Activated CD4-positive, alpha-beta T cell treated with anti-CD3 and anti-CD28 coated beads, Interleukin-2, amount 50 U/mL, for 4 hours (primary cell): ENCODE measurements around the gene PCDHB5.
A peak's percentile ranks its signal among the peaks of the same experiment; 100 is the strongest.
"Not testable (repeated sequence)": the region's sequence is repeated elsewhere in the genome, so short reads cannot be mapped to it uniquely, and the experiment has no call there.

ENCODE experiments used
- DNase-seq, 2 experiments: peaks; one replicate each; pipeline ENCODE4 v3.0.0-alpha.2; 2020

PCDHB5 gene

DNA sequence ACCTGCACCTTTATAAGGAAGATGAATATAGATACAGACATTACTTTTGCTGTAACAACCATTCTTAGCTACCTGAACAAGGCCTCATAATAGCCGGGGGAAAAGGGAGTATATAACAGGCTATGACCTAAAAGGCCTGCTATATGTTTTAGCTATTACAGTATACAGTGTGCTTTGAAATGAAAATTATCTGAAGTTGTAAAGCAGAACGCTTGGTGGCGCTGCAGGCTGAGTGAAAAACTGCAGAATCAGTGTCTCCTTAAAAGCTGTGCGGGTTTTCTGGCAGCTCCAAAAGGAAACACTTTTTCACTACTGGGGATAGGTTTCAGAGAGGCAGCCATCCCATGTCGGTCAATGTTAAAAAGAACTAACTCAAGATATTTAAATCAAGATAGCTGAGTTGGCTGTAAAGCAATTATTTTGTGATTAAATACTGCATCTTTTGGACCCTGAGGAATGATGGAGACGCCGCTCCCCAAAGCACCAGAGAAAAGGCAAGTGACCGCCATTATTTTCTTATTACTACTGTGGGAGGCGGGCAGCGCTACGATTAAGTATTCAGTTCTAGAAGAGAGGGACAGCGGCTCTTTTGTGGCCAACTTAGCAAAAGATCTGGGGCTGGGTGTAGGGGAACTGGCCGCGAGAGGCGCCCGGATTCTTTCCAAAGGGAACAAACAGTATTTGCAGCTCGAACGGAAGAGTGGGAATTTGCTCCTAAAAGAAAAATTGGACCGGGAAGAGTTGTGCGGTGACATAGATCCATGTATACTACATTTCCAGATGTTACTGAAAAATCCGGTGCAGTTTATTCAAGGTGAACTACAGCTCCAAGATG lies 20.8 kb downstream of the PCDHB5 start:
- no peak for DNase-seq

DNA sequence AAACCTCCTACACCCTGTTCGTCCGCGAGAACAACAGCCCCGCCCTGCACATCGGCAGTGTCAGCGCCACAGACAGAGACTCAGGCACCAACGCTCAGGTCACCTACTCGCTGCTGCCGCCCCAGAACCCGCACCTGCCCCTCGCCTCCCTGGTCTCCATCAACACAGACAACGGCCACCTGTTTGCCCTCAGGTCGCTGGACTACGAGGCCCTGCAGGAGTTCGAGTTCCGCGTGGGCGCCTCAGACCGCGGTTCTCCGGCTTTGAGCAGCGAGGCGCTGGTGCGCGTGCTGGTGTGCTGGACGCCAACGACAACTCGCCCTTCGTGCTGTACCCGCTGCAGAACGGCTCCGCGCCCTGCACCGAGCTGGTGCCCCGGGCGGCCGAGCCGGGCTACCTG lies 22.4 kb downstream of the PCDHB5 start:
- DNase-seq: not testable (repeated sequence)

DNA sequence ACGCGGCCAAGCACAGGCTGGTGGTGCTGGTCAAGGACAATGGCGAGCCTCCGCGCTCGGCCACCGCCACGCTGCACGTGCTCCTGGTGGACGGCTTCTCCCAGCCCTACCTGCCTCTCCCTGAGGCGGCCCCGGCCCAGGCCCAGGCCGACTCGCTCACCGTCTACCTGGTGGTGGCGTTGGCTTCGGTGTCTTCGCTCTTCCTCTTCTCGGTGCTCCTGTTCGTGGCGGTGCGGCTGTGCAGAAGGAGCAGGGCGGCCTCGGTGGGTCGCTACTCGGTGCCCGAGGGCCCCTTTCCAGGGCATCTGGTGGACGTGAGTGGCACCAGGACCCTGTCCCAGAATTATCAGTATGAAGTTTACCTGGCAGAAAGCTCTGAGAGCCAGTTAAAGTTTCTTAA lies 22.9 kb downstream of the PCDHB5 start:
- not testable (repeated sequence) for DNase-seq

DNA sequence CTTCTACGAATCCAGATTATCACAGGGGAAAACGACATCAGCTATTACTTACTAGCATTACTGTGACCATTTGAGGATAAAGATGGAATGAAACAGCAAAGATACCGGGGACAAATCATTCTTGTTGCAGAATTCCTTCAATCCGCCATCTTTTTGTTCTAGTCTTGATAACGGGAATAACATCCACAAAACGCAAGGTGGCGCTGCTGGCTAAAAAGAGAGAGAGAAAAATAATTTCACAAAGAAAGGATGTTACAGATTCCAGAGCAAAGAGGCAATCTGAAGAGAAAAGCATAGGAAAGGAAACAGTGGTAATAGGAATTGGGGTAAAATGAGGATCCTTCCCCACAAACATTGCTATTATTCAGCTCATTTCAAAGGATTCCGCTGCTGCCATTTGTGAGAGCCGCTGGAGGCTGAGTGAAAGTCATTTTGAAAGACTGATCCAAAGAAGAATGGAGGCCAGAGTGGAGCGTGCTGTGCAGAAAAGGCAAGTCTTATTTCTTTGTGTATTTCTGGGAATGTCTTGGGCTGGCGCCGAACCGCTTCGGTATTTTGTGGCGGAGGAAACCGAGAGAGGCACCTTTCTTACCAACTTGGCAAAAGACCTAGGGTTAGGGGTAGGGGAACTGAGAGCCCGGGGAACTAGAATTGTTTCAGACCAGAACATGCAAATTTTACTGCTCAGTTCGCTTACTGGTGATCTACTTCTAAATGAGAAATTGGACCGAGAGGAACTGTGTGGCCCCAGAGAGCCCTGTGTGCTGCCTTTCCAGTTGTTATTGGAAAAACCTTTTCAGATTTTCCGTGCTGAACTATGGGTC lies 37.6 kb downstream of the PCDHB5 start, which contains the start of gene PCDHB7:
TSS of gene PCDHB7 (plus strand) at position 264 of the 824 bp plus-strand sequence. CDS start at position 456, 192 bp downstream.
- no peak for DNase-seq

DNA sequence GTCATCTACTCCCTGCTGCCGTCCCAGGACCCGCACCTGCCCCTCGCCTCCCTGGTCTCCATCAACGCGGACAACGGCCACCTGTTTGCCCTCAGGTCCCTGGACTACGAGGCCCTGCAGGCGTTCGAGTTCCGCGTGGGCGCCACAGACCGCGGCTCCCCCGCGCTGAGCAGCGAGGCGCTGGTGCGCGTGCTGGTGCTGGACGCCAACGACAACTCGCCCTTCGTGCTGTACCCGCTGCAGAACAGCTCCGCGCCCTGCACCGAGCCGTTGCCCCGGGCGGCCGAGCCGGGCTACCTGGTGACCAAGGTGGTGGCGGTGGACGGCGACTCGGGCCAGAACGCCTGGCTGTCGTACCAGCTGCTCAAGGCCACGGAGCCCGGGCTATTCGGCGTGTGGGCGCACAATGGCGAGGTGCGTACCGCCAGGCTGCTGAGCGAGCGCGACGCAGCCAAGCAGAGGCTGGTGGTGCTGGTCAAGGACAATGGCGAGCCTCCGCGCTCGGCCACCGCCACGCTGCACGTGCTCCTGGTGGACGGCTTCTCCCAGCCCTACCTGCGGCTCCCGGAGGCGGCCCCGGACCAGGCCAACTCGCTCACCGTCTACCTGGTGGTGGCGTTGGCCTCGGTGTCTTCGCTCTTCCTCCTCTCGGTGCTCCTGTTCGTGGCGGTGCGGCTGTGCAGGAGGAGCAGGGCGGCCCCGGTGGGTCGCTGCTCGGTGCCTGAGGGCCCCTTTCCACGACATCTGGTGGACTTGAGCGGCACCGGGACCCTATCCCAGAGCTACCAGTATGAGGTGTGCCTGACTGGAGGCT lies 39.5 kb downstream of the PCDHB5 start:
- not testable (repeated sequence) for DNase-seq

DNA sequence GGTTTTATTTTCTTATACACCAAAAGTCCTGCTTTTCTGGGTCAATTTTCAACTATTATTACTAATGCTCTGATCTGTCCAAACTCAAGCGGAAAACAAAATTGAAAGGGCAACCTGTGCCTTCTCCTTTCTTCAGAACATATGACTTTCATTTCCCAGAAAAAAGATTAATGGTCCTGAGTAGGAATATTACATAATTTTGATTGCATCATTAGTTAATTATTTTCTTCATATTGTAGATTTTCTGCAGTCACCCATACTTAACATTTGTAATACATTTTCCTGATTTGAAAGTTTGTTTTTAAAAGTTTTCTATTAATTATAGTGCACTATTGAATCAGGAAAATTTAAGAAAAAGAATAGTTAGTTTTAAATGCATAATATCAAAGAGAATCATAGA lies 40.9 kb downstream of the PCDHB5 start:
- no peak for DNase-seq

DNA sequence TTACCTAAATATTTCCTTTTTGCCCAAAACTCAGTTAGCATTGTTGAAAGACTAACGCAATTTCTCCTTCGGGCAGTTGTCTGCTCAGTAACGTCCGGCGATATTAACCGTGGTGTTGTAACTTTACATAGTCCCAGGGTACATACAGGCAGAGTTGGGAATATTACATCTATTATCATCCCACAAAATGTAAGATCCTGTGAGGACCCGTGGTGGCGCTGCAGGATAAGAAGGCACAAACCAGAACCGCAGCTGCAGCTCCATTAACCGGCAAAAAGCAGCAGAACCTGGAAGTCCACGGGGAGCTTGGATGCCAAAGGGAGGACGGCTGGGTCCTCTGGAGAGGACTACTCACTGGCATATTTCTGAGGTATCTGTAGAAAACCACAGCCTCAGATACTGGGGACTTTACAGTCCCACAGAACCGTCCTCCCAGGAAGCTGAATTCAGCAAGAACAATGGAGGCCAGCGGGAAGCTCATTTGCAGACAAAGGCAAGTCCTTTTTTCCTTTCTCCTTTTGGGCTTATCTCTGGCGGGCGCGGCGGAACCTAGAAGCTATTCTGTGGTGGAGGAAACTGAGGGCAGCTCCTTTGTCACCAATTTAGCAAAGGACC lies 42.7 kb downstream of the PCDHB5 start, which contains the start of gene PCDHB8:
TSS of gene PCDHB8 (plus strand) at position 214 of the 615 bp plus-strand sequence. CDS start at position 459, 245 bp downstream.
- DNase-seq: not testable (repeated sequence)

DNA sequence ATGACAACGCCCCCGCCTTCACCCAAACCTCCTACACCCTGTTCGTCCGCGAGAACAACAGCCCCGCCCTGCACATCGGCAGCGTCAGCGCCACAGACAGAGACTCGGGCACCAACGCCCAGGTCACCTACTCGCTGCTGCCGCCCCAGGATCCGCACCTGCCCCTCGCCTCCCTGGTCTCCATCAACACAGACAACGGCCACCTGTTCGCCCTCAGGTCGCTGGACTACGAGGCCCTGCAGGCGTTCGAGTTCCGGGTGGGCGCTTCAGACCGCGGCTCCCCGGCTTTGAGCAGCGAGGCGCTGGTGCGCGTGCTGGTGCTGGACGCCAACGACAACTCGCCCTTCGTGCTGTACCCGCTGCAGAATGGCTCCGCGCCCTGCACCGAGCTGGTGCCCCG lies 44.4 kb downstream of the PCDHB5 start:
- DNase-seq: not testable (repeated sequence)

DNA sequence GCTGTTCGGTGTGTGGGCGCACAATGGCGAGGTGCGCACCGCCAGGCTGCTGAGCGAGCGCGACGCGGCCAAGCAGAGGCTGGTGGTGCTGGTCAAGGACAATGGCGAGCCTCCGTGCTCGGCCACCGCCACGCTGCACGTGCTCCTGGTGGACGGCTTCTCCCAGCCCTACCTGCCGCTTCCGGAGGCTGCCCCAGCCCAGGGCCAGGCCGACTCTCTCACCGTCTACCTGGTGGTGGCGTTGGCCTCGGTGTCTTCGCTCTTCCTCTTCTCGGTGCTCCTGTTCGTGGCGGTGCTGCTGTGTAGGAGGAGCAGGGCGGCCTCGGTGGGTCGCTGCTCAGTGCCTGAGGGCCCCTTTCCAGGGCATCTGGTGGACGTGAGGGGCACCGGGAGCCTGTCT lies 44.9 kb downstream of the PCDHB5 start:
- DNase-seq: not testable (repeated sequence)

DNA sequence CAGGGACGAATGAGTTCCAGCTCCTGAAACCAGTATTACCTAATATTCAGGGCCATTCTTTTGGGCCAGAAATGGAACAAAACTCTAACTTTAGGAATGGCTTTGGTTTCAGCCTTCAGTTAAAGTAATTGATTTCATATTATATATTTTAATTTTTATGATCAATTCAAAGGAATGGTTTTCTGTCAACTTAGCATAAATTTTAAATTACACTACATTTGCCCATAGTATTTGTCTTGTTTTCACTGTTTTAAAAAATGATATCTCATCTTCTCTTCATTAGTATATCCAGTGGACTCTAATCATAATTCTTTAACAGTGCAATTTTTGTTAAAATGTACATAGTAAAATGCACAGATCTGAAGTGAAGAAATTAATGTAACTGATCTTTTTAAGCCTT lies 45.3 kb downstream of the PCDHB5 start:
- no peak for DNase-seq

DNA sequence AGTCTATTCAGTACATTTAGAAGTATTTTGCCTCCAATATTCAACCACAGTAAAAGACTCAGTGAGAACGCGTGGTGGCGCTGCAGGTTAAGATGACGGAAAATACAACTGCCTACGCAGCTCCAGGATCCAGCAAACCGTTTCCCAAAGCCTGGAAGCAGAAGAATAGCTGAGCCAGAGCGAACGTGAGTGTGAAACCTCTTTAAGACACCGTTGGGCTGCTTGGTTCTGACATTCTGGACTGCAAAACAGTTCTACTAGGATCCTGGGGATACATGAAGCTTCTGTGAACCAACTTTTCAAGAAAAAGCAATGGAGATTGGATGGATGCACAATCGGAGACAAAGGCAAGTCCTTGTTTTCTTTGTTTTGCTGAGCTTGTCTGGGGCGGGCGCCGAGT lies 47.2 kb downstream of the PCDHB5 start, which contains the start of gene PCDHB16:
TSS of gene PCDHB16 (plus strand) at position 140 of the 400 bp plus-strand sequence. CDS start at position 313, 173 bp downstream.
- no peak for DNase-seq

DNA sequence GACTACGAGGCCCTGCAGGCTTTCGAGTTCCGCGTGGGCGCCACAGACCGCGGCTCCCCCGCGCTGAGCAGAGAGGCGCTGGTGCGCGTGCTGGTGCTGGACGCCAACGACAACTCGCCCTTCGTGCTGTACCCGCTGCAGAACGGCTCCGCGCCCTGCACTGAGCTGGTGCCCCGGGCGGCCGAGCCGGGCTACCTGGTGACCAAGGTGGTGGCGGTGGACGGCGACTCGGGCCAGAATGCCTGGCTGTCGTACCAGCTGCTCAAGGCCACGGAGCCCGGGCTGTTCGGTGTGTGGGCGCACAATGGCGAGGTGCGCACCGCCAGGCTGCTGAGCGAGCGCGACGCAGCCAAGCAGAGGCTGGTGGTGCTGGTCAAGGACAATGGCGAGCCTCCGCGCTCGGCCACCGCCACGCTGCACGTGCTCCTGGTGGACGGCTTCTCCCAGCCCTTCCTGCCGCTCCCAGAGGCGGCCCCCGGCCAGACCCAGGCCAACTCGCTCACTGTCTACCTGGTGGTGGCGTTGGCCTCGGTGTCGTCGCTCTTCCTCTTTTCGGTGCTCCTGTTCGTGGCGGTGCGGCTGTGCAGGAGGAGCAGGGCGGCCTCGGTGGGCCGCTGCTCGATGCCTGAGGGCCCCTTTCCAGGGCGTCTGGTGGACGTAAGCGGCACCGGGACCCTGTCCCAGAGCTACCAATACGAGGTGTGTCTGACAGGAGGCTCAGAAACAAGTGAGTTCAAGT lies 49.3 kb downstream of the PCDHB5 start:
- DNase-seq: not testable (repeated sequence)

DNA sequence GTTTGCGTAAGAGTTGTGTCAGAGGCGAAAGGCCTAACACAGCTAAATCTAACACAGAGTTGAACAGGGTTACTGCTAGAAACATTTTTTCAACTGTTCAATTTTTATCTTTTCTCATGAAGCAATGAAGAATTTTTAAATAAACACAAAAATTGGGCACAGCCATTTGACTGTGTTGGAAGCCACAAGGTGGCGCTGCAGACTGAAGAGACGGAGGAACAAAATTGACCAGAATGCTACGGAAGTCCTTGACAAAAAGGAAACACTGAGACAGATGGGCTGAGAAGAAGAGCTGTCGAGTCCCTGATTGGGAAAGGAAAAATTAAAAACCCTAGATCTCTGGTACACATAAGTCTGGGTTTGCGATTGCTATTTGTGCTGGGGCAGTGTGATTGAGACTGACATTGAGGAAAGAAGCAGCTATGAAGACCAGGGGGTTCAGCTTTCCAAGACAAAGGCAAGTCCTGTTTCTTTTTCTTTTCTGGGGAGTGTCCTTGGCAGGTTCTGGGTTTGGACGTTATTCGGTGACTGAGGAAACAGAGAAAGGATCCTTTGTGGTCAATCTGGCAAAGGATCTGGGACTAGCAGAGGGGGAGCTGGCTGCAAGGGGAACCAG lies 52.0 kb downstream of the PCDHB5 start, which contains the start of gene PCDHB9:
TSS of gene PCDHB9 (plus strand) at position 265 of the 616 bp plus-strand sequence. CDS start at position 423, 158 bp downstream.
- peak in 1 of 2 experiments; percentile 15 for DNase-seq
